Measurements from ENCODE around the gene GOPC.

GOPC gene

DNA sequence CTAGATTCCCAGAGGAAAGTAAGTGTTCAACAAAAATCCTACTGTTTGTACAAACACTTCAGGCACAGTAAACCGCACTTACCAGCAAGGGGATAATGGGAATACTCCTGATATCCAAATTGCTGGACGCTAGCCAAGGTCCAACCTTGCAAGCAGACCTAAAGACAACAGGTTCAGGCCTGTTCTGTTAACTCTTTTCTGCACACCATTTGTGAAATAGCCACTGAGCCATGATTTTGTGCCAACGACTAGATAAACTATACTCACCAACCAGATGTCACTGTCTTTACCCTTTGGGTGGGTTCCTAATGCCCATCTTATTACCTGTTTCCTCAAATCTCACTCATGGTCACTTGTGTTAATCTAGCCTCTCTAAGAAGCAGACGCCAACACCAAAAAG is 43.5 kb downstream of the GOPC start:
- Histone ChIP-seq H3K4me3 (ENCODE audit: low read length) (no peak overlapping the region), H3K4me1 (ENCODE audit: control insufficient read depth, low read depth, low read length) (no peaks in the 10 kb centered on the region), H2AK5ac (ENCODE audit: low read length) (no peak overlapping the region), H3K27ac (ENCODE audit: low read depth, low read length) (no peak overlapping the region), H3K4me2 (ENCODE audit: low read length) (no peak overlapping the region), H3K79me2 (ENCODE audit: control insufficient read depth, insufficient read depth, low read length) (no peaks in the 10 kb centered on the region), H3K79me1 (ENCODE audit: low read length) (no peaks in the 10 kb centered on the region), H3K23ac (ENCODE audit: low read length) (no peak overlapping the region), H3K27me3 (ENCODE audit: insufficient read depth, low read length, poor library complexity) (no peaks in the 10 kb centered on the region), H4K5ac (ENCODE audit: low read length) (no peak overlapping the region), H3K36me3 (ENCODE audit: control insufficient read depth, insufficient read depth, low read length) (no peaks in the 10 kb centered on the region), H2BK5ac (ENCODE audit: low read length) (no peak overlapping the region), H3K56ac (ENCODE audit: low read length) (no peak overlapping the region), H3K4ac (ENCODE audit: low read depth, low read length) (no peak overlapping the region), H4K8ac (ENCODE audit: low read depth, low read length) (no peak overlapping the region), H3K18ac (ENCODE audit: low read length) (no peak overlapping the region), H2BK15ac (replicated peaks; ENCODE audit: low read depth) (no peak overlapping the region), H3K9ac (ENCODE audit: low read length) (no peak overlapping the region), H2BK120ac (ENCODE audit: low read depth, low read length) (no peak overlapping the region)
- DNase-seq = no peak
- WGBS (ENCODE audit: extremely low coverage, insufficient coverage, low lambda C conversion rate) = no CpG with 5 or more reads among the region's 4 CpGs

DNA sequence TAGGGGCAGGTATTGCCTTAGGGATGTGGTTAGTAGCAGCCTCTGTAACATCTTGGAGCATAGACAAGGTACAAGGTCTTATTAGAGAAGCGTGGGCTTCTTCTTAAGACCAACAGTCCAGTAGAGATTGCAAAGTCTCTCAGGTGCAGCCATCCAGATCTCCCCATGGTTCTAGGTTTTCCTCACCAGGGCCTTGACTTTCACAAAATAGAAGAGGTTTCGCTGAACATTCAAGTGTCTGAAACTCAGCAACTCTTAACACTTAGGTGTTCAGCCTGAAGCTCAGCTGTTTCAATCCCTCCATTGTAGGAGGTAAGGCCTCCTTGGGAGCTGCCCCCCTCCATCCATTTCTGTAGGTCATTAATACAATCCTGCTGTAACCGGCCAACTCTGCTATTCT is 44.4 kb downstream of the GOPC start:
- H2BK5ac ChIP-seq (ENCODE audit: low read length) = no peak overlapping the region
- WGBS (ENCODE audit: extremely low coverage, insufficient coverage, low lambda C conversion rate) = no CpG with 5 or more reads among the region's 3 CpGs
- H3K4me1 ChIP-seq (ENCODE audit: control insufficient read depth, low read depth, low read length) = peaks cover 2% of the 10 kb centered on the region
- H3K9ac ChIP-seq (ENCODE audit: low read length) = no peak overlapping the region
- H3K4me3 ChIP-seq (ENCODE audit: low read length) = no peak overlapping the region
- no peak overlapping the region for H3K4ac ChIP-seq (ENCODE audit: low read depth, low read length)
- H3K79me2 ChIP-seq (ENCODE audit: control insufficient read depth, insufficient read depth, low read length) = no peaks in the 10 kb centered on the region
- H2BK15ac ChIP-seq (replicated peaks; ENCODE audit: low read depth) = no peak overlapping the region
- H2AK5ac ChIP-seq (ENCODE audit: low read length) = no peak overlapping the region
- no peak overlapping the region for H4K5ac ChIP-seq (ENCODE audit: low read length)
- no peaks in the 10 kb centered on the region for H3K27me3 ChIP-seq (ENCODE audit: insufficient read depth, low read length, poor library complexity)
- no peaks in the 10 kb centered on the region for H3K79me1 ChIP-seq (ENCODE audit: low read length)
- no peak overlapping the region for H3K27ac ChIP-seq (ENCODE audit: low read depth, low read length)
- no peak overlapping the region for H3K4me2 ChIP-seq (ENCODE audit: low read length)
- H2BK120ac ChIP-seq (ENCODE audit: low read depth, low read length) = no peak overlapping the region
- H3K18ac ChIP-seq (ENCODE audit: low read length) = no peak overlapping the region
- H3K56ac ChIP-seq (ENCODE audit: low read length) = no peak overlapping the region
- H3K36me3 ChIP-seq (ENCODE audit: control insufficient read depth, insufficient read depth, low read length) = no peaks in the 10 kb centered on the region
- DNase-seq = no peak
- H4K8ac ChIP-seq (ENCODE audit: low read depth, low read length) = no peak overlapping the region
- no peak overlapping the region for H3K23ac ChIP-seq (ENCODE audit: low read length)

- Histone ChIP-seq H2BK5ac (ENCODE audit: low read length) (no peak overlapping the region), H3K4me3 (ENCODE audit: low read length) (no peak overlapping the region), H3K36me3 (ENCODE audit: control insufficient read depth, insufficient read depth, low read length) (no peaks in the 10 kb centered on the region), H2BK15ac (replicated peaks; ENCODE audit: low read depth) (no peak overlapping the region), H3K4me2 (ENCODE audit: low read length) (no peak overlapping the region), H3K27ac (ENCODE audit: low read depth, low read length) (no peak overlapping the region), H4K8ac (ENCODE audit: low read depth, low read length) (no peak overlapping the region), H2BK120ac (ENCODE audit: low read depth, low read length) (no peak overlapping the region), H3K56ac (ENCODE audit: low read length) (no peak overlapping the region), H2AK5ac (ENCODE audit: low read length) (no peak overlapping the region), H3K18ac (ENCODE audit: low read length) (no peak overlapping the region), H3K9ac (ENCODE audit: low read length) (no peak overlapping the region), H3K4ac (ENCODE audit: low read depth, low read length) (no peak overlapping the region), H3K4me1 (ENCODE audit: control insufficient read depth, low read depth, low read length) (peaks cover 8% of the 10 kb centered on the region), H3K79me2 (ENCODE audit: control insufficient read depth, insufficient read depth, low read length) (no peaks in the 10 kb centered on the region), H3K79me1 (ENCODE audit: low read length) (no peaks in the 10 kb centered on the region), H4K5ac (ENCODE audit: low read length) (no peak overlapping the region), H3K23ac (ENCODE audit: low read length) (no peak overlapping the region), H3K27me3 (ENCODE audit: insufficient read depth, low read length, poor library complexity) (no peaks in the 10 kb centered on the region)
- DNase-seq = no peak
- WGBS (ENCODE audit: extremely low coverage, insufficient coverage, low lambda C conversion rate) = no CpG with 5 or more reads among the region's 5 CpGs
These were observed 46.3 kb downstream of the GOPC start for GRCh38 chr6:117555882-117556498.

DNA sequence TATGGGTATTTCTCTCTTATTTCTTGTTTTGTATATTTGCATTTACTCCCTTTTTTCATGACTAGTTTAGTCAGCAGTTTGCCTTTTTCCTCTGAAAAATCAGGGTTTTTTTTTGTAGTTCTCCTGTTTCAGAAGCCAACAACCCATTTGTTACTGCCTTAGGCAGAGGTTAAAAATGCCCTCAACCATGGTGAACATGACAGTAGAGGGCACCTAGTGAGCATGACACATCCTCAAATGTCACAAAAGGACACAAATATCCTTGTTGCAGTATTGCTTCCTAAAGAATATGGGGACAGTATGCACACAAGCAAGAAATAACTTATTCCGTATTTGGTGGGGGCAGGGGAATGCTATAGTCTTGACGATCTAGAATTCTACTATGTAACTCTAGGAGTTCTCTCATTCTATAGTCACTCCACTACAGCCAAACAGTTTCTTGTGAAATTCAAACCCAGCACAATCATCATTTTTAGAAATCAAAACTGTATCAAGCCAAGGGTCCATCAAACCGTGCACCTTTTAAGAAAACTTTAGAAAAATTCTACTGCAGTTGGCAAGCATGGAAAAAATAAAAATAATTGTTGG is 47.0 kb downstream of the GOPC start:
- DNase-seq = peak; percentile 33
- no peak overlapping the region for H2AK5ac ChIP-seq (ENCODE audit: low read length)
- H3K79me2 ChIP-seq (ENCODE audit: control insufficient read depth, insufficient read depth, low read length) = no peaks in the 10 kb centered on the region
- no peak overlapping the region for H2BK120ac ChIP-seq (ENCODE audit: low read depth, low read length)
- no peak overlapping the region for H3K4me2 ChIP-seq (ENCODE audit: low read length)
- no peak overlapping the region for H3K23ac ChIP-seq (ENCODE audit: low read length)
- no peak overlapping the region for H3K56ac ChIP-seq (ENCODE audit: low read length)
- no peak overlapping the region for H2BK5ac ChIP-seq (ENCODE audit: low read length)
- no peak overlapping the region for H3K4me3 ChIP-seq (ENCODE audit: low read length)
- no peak overlapping the region for H4K8ac ChIP-seq (ENCODE audit: low read depth, low read length)
- H3K36me3 ChIP-seq (ENCODE audit: control insufficient read depth, insufficient read depth, low read length) = no peaks in the 10 kb centered on the region
- H4K5ac ChIP-seq (ENCODE audit: low read length) = no peak overlapping the region
- H3K4me1 ChIP-seq (ENCODE audit: control insufficient read depth, low read depth, low read length) = peaks cover 8% of the 10 kb centered on the region
- H3K27me3 ChIP-seq (ENCODE audit: insufficient read depth, low read length, poor library complexity) = no peaks in the 10 kb centered on the region
- H3K9ac ChIP-seq (ENCODE audit: low read length) = no peak overlapping the region
- no peak overlapping the region for H3K27ac ChIP-seq (ENCODE audit: low read depth, low read length)
- no CpG with 5 or more reads among the region's 3 CpGs for WGBS (ENCODE audit: extremely low coverage, insufficient coverage, low lambda C conversion rate)
- H3K4ac ChIP-seq (ENCODE audit: low read depth, low read length) = no peak overlapping the region
- no peaks in the 10 kb centered on the region for H3K79me1 ChIP-seq (ENCODE audit: low read length)
- no peak overlapping the region for H2BK15ac ChIP-seq (replicated peaks; ENCODE audit: low read depth)
- no peak overlapping the region for H3K18ac ChIP-seq (ENCODE audit: low read length)

DNA sequence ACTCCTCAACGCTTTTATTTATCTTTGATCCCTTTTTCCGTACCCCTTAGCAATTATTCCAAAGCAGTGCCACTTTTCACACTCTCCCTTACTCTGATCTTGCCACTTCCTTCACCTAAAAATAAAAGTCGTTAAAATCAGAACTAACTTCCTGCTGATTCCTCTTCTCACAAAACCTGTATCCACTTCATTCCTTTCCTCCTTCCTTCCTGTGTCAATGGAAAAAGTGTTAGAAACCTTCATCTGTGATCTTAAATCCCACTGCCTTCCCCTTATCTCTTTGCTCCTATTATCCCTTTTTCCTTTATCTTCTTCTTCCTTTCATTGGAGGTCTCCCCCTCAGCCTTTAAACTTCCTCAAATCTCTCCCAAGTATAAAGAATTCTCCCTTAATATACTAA is 49.2 kb downstream of the GOPC start:
- Histone ChIP-seq H3K79me2 (ENCODE audit: control insufficient read depth, insufficient read depth, low read length) (no peaks in the 10 kb centered on the region), H4K5ac (ENCODE audit: low read length) (no peak overlapping the region), H3K56ac (ENCODE audit: low read length) (peak overlapping the region; percentile 3), H3K4me1 (ENCODE audit: control insufficient read depth, low read depth, low read length) (peaks cover 11% of the 10 kb centered on the region), H2BK120ac (ENCODE audit: low read depth, low read length) (no peak overlapping the region), H2BK5ac (ENCODE audit: low read length) (no peak overlapping the region), H3K23ac (ENCODE audit: low read length) (no peak overlapping the region), H3K4ac (ENCODE audit: low read depth, low read length) (no peak overlapping the region), H3K4me2 (ENCODE audit: low read length) (no peak overlapping the region), H3K79me1 (ENCODE audit: low read length) (no peaks in the 10 kb centered on the region), H3K27me3 (ENCODE audit: insufficient read depth, low read length, poor library complexity) (no peaks in the 10 kb centered on the region), H3K27ac (ENCODE audit: low read depth, low read length) (peak overlapping the region; percentile 24), H3K36me3 (ENCODE audit: control insufficient read depth, insufficient read depth, low read length) (no peaks in the 10 kb centered on the region), H4K8ac (ENCODE audit: low read depth, low read length) (no peak overlapping the region), H3K9ac (ENCODE audit: low read length) (no peak overlapping the region), H2AK5ac (ENCODE audit: low read length) (no peak overlapping the region), H3K18ac (ENCODE audit: low read length) (no peak overlapping the region), H2BK15ac (replicated peaks; ENCODE audit: low read depth) (no peak overlapping the region), H3K4me3 (ENCODE audit: low read length) (no peak overlapping the region)
- WGBS (ENCODE audit: extremely low coverage, insufficient coverage, low lambda C conversion rate) = no CpG with 5 or more reads among the region's 3 CpGs
- DNase-seq = peak; percentile 79

DNA sequence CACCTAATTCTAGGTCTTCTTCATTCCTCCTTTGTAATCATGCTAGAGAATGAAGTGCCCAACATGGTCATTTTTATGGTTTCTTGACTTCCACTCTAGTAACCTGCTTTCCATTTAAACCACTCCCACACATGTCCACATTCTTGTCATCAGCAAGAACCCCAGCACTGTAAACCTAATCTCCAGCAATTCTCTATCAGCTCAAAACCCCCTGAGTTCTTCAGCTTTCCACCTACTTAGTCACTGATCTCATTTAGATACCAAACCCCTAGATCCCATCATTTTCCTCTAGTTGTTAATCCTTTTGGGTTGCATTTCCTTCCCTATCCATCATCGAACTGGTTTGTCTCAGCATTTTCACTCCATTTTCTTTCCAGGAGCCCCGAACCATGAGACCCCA is 49.7 kb downstream of the GOPC start:
- Histone ChIP-seq H3K23ac (ENCODE audit: low read length) (no peak overlapping the region), H2BK15ac (replicated peaks; ENCODE audit: low read depth) (no peak overlapping the region), H3K79me1 (ENCODE audit: low read length) (no peaks in the 10 kb centered on the region), H3K27me3 (ENCODE audit: insufficient read depth, low read length, poor library complexity) (no peaks in the 10 kb centered on the region), H3K18ac (ENCODE audit: low read length) (no peak overlapping the region), H3K4me2 (ENCODE audit: low read length) (no peak overlapping the region), H3K27ac (ENCODE audit: low read depth, low read length) (peak overlapping the region; percentile 24), H3K4ac (ENCODE audit: low read depth, low read length) (no peak overlapping the region), H3K4me1 (ENCODE audit: control insufficient read depth, low read depth, low read length) (peaks cover 11% of the 10 kb centered on the region), H3K79me2 (ENCODE audit: control insufficient read depth, insufficient read depth, low read length) (no peaks in the 10 kb centered on the region), H2AK5ac (ENCODE audit: low read length) (no peak overlapping the region), H3K36me3 (ENCODE audit: control insufficient read depth, insufficient read depth, low read length) (no peaks in the 10 kb centered on the region), H3K56ac (ENCODE audit: low read length) (peak overlapping the region; percentile 10), H4K5ac (ENCODE audit: low read length) (no peak overlapping the region), H2BK5ac (ENCODE audit: low read length) (peak overlapping the region; percentile 21), H2BK120ac (ENCODE audit: low read depth, low read length) (no peak overlapping the region), H3K9ac (ENCODE audit: low read length) (no peak overlapping the region), H4K8ac (ENCODE audit: low read depth, low read length) (no peak overlapping the region), H3K4me3 (ENCODE audit: low read length) (no peak overlapping the region)
- WGBS (ENCODE audit: extremely low coverage, insufficient coverage, low lambda C conversion rate) = no CpG with 5 or more reads among the region's 2 CpGs
- peak; percentile 87 for DNase-seq

All from mesendoderm (in vitro differentiated cells).